HG03064 (cell line): ENCODE results near the gene TBC1D4.

Source experiments
- ATAC-seq: cut with Tn5 transposase; IDR thresholded peaks from one replicate; pipeline ENCODE4 v1.9.1; 2021; ENCODE audit warnings: low read depth; ENCODE audit not compliant: unreplicated experiment

The TBC1D4 gene

DNA sequence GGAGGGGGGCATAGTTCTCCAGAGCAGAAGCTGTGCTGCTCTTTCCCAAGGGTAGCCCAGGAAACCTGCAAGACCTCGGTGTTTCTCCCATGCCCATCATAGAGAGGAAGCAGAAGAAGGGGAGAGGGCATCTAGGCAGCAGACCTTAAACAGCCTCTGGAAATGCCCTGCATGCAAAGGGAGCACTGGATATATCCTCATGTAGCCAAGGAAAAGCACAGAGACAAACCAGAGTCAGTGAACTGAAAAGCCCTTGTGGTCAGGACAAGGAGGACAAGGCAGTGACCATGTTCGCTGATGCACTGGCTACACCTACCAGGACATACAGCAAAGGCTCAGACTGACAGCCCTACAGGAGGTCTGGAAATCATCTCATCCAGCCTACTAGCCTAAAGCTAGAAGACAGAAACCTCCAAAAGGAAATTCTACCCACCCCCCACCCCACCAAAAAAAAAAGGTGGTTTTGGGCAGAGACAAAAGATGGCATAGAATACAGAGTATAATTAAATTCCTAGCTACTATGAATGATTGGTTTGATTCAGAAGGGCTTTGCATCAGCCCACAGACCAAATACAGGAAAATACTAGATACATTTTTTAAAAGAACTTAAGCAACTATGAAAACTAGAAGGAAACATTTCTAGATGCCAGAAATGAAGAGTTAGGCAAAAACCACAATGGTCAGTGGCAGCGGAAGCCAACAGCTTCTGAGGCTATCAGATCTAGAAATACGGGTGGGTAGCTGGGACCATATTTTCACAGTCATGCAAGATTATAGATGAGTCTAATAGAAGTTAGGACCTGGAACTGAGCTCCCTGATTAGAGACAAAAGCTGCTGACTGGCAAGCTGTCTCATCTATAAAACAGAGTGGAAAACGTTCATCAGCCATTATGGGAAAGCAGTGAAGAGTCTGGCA lies 4.4 kb upstream of the TBC1D4 start:
- no peak for ATAC-seq

- ATAC-seq = no peak
Measured at GRCh38 chr13:75485286-75486062, 3.5 kb upstream of the TBC1D4 start.

GRCh38 chr13:75482820-75483079 lies 781 bp upstream of the TBC1D4 start:
- ATAC-seq = no peak

GRCh38 chr13:75481176-75482069 lies 546 bp downstream of the TBC1D4 start:
- ATAC-seq = peak; percentile 26

- peak; percentile 3 for ATAC-seq
Measured at GRCh38 chr13:75480671-75481175, 1.2 kb downstream of the TBC1D4 start.

GRCh38 chr13:75479102-75479740 lies 2.7 kb downstream of the TBC1D4 start:
- no peak for ATAC-seq

DNA sequence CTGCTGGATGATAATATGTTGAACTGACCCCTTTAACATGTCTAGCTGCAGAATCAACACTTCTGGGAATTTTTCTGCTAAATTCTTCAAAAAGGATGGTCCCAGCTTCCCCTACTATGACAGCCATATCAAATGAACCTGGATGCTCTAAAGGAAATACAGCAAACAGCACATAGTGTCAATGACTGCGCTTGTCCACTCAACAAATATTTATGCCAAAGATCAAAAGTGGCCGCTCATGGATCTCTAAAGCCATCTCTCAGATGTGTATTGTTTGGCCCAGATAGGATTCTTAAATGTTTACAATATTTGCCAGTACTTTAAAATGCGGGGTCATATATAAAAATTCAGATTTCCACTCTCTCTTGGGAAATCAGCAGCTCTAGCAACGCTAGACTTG lies 3.3 kb downstream of the TBC1D4 start:
- ATAC-seq = no peak

DNA sequence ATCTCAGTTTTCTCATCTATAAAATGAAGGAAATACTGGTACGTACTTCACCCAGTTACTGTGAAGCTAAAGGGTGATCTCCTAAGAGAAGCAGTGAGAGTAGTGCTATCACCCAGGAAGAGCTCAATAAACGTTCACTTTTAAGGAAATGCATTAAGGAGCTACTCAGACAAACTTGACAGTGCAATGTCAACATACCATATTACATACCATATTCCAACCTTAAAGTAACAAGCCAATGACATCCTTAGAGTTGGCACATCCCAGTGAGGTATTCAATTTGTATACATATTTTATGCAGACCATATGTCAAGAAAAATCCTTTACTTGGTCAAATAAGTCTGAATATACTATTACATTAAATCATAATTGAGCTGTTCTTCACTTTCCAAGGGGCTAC lies 7.0 kb downstream of the TBC1D4 start:
- ATAC-seq = no peak

DNA sequence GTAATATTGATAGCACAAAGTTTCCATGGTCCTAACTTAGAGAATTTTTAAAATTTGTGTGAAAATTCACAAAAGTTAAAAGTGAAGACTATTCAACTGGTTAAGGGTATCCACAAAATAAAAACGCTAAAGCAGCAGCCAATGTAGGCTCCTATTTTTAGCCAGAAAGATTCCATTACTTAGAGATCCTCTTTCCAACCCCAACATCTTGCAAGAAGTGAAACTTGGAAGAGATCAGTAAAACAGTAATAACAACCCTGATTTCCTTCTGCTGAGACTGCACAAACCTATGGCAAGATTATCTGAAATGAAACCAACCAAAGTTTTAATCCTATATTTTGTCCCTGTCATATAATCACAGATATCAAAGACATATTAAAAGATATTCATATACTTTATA lies 8.5 kb downstream of the TBC1D4 start:
- ATAC-seq = no peak

GRCh38 chr13:75470676-75471075 lies 11.3 kb downstream of the TBC1D4 start:
- no peak for ATAC-seq

DNA sequence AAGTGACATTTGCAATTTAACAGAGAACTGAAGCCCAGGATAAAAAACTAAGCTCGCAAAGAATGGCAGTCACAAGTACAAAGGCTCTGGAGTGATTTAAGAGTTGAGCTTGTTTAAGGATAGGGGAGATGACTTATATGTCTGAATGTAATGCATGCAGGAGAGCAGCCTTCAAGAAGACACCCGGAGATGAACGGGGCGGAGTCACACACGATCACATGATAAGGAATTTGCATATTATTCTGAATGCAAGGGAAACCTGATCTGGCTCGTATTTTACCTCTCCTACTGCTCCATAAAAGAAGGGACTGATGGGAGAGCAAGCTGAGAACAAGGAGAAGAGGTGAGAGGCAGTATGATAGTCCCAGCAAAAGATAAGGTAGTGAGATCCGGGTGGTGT lies 12.9 kb downstream of the TBC1D4 start:
- ATAC-seq = no peak

GRCh38 chr13:75468602-75469001 lies 13.4 kb downstream of the TBC1D4 start:
- no peak for ATAC-seq

DNA sequence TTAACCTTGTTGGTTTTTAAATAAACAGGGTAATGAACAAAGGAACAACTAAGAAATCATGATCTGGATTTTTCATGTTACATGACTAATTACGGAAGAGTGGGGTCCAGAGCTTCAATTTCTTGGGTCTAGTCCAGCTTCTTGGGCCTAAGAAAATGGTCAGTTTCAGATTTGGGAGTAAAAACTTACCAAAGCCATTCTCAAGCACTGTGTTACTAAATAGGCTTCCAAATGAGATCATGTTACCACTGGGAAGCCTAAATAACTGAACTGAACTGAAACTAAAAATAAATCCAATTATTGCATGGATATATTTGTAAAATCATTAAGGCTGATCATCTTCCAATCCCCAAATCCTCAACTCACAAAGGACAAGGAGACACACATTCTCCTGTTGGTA lies 13.9 kb downstream of the TBC1D4 start:
- ATAC-seq = no peak

DNA sequence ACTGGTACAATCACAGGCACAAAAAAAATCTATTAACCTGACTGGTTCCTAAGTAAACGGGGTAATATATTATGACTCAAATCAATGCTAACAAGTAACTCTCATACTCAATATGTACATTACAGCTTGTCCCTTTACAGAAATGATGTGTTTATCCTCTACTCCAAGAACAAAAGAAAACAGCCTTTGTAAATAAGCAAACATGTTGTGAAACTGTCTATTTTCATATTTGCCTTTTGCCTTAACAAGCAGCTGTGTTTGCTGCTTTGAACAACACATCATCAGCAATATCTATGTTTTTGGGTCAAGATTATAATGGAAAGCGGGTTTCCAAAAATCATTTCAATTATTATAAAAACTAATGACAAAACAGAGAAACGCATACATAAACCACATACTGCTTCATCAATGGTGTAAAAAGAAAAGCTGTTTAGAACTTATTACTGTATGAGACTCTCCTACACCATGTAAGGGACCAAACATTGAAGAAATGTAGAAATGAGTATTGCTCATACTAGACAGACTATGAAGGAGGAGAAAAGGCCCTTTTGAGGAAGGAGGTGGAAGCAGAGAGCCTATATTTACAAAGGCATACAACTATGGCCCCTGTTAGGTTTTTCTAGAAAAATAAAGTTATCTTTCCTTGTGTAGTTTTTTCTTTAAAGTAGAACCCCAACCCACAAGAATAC lies 14.8 kb downstream of the TBC1D4 start:
- no peak for ATAC-seq

DNA sequence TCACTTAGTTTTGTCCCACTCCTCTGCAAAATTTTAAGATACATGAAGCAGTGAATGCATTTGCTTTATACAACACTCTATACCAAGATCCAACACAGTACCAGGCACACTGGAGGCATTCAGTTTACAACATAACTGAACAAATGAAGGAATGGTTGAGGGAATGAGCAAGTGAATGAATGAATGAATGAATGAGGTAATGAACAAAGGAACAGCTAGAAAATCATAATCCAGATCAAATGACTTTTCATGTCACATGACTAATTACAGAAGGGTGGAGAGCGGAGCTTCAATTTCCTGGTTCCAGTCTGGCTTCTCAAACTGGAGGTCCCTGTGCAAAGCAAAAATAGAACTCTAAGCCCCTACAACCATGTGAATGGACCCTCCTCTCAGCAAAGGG lies 16.7 kb downstream of the TBC1D4 start:
- no peak for ATAC-seq

GRCh38 chr13:75461314-75461713 lies 20.7 kb downstream of the TBC1D4 start:
- no peak for ATAC-seq

DNA sequence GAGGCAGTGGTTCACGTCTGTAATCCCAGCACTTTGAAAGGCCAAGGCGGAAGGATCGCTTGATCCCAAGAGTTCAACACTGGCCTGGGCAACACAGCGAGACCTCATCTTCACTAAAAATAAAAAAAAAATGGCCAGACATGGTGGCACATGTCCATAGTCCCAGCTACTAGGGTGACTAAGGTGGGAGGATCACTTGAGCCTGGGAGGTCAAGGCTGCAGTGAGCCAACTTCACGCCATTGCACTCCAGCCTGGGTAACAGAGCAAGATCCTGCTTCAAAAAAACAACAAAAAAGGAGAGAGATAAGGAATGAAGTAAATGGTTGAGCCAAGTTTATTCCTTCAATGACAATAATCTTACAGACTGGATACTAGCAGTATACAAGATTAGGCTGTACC lies 21.3 kb downstream of the TBC1D4 start:
- ATAC-seq = no peak

DNA sequence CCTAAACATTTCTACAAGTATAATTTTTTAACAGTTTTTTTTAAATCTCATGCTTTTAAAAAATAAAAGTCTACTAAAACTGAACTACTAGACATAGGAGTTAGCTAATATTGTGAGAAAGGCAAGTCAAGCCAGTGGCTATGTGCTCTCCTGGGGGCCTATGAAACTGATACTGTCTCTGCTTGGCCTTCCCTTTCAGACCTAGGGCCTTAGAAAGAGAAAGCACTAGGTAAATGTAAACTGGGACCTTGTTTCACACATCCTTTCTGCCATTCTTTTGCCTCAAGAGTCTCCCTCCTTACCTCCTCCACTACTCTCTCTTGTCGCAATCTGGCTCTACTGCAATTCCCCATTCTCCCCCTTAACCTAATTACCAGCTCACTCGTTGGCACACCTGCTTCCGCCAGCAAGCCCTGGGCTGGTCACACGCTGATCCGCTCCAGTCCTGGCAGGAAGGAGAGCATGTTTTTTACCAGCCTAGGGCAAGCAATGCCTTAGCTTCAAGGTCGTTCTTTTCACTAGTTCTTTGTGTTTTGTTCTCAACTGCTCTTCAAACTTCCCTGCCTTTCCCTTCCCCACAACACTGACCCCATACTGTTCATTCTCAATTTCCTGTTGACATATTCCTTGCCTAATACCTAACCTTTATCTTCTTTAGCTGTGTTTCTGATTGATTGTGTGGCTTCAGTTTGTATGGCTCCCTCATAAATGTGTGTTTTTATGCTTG lies 23.1 kb downstream of the TBC1D4 start:
- peak; percentile 99 for ATAC-seq

DNA sequence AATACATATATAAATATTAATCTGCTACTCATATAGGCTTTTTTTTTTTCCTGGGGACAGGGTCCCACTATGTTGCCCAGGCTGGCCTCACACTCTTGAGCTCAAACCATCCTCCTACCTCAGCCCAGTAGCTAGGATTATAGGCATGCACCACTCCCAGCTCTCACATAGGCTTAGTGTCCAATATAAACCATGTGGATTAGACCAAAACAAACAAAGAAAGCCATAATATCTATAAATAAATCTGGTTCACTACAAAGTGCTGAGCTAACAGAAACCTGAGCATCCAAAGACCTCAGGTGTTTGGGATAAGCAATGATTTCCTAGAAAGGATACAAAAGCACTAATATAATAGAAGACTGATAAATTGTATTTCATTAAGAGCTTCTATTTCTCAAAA lies 26.0 kb downstream of the TBC1D4 start:
- no peak for ATAC-seq
